Amygdala (tissue), 56 donors: ENCODE data around the gene USB1.

Source experiments
- DNase-seq, 56 donors: peaks; one replicate each; lab custom pipeline; 2025; lab: John Stamatoyannopoulos, UW

Gene USB1

DNA sequence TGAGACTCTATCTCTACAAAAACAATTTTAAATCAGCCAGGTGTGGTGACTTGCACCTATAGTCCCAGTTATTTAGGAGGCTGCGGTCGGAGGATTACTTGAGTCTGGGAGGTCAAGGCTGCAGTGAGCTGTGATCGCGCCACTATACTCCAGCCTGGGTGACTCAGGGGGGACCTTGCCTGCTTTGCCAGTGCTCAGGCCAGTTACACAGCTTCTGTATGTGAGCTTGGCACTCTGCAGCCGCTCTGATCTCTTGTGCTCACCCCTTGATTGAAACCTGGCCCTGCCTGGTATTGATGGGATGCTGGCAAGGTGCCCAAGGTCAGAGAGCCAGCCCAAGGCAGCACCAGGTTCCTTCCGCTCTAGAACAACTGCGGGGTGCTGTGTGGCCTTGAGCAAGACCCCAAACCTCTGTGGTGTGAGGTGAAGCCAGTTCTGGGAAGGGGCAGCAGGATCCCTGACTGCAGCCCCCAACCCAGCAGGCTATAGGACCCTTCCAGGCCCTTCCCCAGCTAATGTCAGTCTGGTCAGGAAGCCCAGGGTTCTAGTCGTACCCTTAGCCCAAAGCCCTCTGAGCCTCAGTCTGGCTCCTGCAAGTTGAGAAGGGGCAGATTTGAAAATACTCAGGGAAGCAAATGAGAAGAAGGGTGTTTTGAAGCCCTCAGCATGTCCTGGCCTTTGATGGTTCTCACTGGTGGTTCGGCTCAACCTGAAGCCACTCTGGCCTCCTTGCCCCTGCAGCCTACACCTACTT lies 43.2 kb downstream of the USB1 start:
- DNase-seq: no peak

DNA sequence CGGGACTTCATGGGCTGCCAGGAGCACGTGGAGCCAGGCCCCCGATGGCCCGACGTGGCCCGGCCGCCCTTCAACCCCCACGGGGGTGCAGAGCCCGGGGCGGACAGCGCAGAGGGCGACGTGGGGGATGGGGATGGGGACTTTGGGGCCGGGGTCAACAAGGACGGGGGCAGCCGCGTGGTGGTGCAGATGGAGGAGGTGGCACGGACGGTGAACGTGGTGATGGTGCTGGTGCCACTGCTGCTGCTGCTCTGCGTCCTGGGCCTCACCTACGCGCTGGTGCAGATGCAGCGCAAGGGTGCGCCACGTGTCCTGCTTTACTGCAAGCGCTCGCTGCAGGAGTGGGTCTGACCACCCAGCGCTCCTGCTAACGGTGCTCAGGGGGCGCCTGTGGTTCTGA lies 43.9 kb downstream of the USB1 start:
- no peak for DNase-seq

DNA sequence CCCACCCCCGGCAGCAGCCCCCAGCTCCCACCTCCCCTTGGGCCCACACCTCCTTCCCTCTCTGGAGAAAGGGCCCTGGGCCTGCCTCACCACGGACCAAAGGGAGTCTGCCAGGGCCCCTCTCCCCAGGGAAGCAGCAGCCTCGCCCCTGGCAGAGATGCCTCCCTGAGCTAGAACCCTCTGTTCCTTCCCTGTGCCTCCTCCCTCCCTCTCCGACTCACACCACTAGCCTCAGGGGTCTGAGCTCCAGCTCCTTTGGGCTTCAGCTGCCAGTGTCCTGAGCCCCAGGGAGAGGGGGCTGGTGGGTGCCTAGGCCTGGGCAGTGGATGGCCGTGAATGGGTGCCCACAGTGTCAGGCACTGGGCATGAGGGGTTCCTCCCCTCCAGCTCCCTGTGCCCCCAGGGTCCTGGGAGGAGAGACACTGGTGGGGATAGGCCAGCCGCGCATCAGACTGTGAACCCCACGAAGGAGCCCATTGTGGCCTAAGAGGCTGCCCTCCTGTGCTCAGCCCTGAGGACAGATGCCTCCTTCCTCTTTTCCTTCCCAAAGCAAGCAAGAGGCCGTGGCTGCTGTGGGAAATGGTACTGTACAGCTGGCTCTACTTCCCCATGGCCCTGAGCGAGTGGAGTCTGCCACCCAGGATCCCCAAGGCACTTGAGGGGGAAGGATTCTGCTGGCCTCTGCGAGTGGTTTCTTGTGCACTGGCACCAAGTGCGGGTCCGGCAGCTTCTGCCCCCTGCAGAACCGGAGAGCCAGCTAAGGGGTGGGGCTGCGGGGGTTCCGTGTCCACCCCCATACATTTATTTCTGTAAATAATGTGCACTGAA lies 45.1 kb downstream of the USB1 start:
- no peak for DNase-seq

DNA sequence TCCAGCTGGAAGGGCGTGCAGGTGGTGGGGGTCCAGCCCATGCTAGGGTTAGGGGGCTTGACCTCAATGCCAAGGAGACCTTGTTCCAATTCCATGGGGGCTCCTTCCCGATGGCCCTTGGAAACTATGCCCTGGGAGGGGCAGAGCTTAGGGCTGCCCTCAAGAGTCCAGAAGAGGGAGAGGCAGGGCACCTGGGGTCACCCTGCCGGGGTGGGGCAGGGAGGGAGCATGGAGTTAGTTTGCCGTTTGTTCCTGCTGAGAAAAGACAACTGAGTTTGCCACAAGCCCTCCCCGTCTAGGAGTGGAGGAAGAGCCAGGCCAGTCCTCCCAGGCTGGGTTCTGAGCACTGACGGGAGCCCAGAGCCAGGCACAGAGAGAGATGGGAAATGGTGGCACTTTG lies 45.7 kb downstream of the USB1 start:
- no peak for DNase-seq

DNA sequence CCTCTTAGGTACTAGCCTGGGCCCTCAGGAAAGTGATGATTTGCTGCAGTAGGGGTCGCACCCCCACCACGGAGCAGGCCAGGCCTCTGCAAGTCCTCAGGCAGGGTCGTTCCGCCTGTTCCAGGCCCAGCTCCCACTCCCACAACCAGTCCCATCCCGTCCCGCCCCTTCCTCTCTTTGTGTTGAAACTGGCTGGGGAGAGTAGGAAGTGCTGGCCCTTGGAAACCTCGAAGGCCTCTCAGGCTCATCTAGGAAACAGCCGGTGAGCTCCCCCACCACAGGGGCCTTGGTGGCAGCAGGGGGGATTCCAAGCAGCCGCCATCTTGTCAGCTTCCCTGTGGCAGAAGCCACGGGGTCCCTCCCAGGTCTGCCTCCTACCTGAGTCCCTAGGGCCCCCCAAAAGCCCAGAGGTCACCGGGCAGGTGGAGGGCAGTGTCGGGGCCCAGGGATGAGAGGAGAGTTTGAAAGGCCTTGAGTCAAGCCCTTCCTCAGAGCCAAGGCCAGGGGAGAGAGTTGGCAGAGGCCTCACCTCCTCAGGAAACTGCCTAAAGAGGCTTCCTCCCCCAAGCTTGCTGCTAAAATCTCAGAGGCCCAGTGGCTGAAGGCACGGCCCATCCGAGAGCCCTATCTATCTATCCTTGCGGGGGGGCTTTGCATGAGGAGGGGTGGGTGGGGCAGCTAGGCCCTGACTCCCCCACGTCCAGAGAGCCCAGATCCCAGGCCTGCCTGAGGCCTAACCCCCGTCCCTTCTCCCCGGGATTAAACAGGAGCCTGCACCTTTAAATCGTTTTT lies 46.5 kb downstream of the USB1 start:
- DNase-seq: no peak

DNA sequence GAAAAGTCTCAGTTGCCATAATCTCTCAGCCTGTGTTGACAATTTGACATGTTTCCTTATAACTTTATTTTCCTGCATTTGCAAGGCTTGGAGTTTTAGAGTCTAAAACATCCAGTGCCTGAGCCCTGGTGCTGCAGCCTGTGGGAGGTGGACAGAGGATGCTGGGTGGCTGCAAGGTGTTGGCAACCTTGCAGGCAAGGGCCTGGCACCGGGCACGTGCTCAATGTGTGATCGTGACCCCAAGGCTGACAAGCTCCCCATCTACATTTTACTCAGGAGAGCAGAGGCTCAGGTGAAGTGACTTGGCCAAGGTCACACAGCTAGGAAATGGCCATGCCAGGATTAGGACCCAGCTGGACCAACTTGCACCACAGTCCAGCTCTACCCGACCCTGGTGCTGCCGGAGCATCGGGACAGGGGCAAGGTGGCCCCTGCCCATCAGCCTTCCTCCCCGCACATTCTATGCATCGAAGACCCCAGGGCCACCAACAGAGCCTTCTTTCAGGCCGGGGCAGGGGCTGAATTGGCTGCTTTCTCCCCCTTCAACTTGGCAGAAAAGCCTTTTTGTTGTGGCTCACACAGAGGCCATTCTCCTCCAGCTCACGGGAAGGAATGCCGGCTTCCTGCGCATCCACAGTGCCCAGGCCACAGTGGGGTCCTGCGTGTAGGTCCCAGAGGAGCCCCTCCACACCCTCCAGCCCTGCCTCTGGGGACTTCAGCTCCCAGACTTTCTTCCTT lies 47.5 kb downstream of the USB1 start:
- DNase-seq: no peak

DNA sequence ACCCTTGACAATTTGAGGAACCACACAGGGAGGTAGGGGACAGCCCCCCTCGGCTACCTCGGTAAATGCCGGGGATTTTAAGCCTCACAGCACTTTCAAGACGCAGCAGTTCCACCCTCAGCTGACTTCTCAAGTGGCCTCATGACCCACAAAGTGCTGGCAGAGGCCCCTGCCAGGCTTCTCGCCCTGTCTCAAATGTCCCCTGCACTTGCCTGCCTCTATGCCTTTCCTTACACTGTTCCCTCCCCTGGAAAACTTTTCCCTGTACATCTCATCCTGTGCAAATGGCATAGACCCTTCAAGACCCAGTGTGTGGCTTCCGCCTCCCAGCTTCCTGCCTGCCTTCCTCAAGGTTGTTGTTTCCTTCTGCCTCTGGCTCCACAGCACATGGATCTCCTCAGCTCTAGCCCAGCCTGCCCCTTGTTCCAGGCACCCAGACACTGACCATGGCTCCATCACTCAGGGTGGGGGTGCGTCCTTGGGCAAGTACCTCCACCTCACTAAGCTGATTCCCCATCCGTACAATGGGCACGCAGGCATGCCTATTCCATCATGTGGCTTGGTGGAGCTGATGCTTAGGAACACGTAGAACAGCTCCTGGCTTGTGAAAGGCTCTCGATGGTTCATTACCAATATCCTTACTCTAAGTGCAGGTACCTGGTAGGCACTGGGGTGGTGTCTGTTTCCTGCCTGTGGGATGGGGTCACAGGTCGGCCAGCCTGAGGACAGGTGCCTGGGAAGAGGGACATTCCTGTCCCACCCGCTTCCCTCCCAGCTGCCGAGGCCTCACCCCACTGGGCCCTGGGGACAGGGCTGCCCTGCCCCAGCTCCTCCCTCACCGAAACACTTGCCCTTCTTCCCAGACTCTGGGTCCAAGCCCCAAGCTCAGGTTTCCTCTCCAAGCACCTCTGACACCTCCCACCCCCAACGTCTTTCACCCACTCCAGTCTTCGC lies 48.3 kb downstream of the USB1 start:
- DNase-seq: no peak

DNA sequence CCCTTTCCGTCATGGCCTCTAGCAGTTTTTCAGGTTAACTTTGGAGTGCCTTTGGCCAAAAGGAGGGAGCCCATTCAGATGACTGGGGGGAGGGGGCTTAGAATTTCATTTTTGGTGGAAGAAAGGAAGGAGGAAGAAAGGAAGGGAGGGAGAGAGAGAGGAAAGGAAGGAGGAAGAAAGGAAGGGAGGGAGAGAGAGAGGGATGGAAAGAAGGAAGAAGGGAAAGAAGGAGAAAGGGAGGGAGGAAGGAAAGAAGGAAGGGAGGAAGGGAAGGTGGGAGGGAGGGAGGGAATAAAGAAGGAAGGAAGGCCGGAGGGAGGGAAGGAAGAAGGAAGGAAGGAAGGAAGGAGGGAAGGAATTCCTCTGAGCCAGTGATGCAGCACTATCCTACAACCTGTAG lies 50.1 kb downstream of the USB1 start:
- no peak for DNase-seq

DNA sequence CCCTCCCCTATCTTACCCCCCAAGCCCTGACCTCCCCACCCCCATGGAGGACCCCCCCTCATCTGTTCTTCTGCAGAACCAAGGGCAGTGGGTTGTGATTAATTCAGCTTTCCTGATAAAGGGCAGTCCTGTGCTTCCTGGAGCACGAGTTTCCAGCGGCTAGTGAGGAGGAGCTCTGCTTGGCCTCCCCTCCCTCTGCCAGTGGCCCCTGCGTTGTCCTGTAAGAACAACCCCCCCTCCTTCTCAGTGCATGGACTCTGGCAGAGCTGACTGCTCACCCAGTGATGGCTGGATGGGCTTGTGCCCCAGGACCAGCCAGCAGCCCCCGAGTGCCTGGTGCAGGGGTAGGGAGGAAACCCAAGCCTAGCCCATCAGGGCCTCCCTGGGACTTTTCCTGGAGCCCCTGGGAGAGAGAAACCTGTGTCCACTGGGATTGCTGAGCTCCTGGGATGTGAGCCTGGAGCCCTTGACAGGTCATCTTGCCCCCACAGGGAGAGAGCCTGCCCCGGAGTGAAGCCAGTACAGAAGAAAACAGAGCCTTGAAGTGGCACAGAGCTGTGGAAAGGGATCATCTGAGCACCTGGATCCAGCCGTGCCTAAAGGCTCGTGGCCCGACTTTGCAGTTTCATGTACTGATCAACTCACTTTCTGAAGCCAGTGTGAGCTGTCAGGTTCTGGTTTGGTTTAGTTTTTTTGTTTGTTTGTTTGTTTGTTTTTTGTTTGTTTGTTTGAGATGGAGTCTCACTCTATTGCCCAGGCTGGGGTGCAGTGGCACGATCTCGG lies 50.8 kb downstream of the USB1 start:
- no peak for DNase-seq

DNA sequence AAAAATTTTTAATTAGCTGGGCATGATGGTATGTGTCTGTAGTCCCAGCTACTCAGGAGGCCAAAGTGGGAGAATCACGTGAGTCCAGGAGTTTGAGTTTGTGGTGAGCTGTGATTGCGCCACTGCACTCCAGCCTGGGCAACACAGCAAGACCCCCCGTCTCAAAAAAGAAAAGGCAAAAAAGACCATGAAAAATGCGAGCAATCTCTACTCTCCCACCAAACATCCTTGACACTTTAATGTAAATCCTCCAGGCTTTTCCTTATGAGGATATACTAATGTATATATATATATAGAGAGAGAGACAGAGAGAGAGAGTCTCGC lies 52.4 kb downstream of the USB1 start:
- no peak for DNase-seq

DNA sequence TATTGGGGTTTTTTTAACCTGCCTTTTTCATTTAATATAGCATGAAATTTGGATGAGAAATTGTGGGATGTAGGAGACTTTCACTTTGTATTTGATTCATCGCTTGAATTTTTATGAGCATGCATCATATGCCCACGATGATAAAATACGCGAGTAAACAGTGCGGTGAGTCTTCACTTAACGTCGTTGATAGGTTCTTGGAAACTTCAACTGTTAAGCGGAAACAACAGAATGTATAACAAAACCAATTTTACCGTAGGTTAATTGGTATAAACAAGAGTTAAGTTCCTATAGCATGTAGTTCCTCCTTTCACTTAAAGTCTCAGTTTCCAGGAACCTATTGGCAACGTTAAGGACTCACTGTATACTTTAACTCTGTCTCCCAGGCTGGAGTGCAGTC lies 53.1 kb downstream of the USB1 start:
- DNase-seq: no peak

DNA sequence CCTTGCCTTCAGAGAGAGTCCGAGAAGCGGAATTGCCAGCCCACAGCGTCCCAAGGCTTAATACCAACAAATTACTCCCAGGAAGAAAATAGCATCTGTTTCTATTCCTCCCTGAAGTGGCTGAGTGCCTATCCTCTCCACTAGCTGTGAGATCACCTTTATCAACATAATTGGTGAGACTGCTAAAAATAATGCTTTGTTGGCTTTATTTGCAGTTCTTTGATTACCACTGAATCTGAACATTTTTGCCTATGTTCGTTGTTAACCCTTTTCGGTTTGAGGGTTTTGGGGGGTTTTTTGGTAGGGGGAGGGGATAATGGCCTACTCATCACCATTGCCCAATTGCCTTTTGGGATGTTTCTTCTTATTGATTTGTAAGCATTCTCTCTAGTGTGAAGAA lies 55.4 kb downstream of the USB1 start:
- DNase-seq: peak in 1 of 56 donors; percentile 26

DNA sequence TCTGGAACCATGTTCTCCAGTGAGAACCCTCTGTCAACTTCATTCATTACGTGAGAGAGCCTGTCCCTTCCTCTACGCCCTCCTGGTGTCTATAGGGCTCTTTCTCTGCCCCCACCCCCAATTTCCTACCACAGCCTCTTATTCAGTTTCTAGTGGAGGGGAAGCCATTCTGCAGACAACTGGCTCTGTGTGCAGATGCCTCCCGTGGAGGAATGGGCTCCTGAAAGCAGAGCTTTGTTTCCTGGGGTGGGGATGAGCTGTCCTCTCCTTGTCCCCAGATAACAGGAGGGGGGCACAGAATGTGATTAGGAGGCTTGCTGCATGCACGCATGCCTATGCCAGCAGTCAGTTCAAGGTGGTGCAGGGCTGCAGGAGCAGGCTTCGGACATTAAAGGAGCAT lies 55.9 kb downstream of the USB1 start:
- DNase-seq: no peak

DNA sequence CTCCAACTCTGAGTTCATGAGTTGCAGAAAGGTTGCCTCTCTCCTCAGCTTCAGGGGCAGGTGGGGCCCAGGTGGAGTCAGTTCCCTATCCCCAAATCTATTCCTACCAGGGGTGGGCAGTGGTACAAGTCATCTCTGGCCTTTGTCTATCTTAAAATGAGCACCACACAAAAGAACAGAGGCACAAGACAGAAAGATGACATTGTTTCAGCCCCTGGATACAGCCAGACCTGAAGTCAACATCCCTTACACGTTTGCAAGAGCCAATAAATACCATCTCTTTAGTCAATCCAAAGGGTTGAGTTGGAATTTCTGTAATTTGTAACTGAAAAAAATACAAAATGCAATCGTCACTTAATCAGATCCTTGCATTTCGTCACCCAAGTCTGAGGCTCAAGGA lies 56.6 kb downstream of the USB1 start:
- no peak for DNase-seq

DNA sequence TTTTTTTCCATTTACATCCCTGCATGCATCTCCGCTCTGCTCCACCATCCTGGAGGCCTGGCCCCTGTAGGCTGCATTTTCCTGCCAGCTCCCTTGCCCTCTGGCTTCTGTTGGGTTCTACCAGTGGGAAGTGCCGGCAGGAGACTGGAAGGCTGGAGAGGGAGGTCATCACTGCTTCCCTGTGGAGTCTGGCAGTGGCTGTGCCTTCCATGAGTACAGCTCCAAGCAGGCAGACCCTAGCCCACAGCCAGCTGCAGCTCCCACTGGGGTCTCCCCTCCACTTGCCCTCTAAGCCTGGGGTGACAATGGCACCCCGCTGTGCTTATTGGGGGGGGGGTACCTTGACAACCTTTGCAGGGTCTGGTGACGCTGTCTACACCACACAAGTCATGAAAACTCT lies 61.6 kb downstream of the USB1 start:
- DNase-seq: no peak

DNA sequence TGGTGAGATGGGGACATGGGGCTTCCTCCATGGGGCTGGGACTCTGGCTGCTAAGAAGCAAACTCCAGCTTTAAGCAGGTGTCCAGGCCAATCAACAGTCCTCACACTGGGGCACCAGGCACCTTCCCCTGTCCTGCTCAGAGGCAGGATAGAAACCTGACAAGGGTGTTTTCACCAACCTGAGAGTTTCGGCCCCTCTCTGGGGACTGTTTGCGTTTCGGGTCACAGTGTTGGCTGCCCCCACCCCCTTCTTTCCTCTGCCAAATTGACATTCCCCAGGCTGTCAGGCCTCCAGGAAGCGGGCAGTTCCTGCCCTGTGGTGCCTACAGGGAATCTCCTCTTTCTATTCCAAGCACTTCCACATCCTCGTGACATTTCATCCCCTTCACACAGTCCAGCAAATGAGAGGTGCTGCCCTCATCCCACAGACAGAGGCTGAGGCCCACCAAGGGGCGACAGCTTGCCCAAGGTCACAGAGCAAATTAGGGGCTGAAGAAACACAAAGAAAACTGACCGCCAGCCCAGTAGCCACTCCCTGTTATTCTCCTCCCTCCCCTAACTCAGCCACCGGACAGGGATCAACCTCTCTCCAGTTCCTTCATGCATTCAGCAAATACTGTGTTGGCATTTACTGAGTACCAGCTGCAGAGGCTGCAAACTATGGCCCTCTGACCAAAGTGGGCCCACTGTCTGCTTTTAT lies 62.3 kb downstream of the USB1 start:
- no peak for DNase-seq

DNA sequence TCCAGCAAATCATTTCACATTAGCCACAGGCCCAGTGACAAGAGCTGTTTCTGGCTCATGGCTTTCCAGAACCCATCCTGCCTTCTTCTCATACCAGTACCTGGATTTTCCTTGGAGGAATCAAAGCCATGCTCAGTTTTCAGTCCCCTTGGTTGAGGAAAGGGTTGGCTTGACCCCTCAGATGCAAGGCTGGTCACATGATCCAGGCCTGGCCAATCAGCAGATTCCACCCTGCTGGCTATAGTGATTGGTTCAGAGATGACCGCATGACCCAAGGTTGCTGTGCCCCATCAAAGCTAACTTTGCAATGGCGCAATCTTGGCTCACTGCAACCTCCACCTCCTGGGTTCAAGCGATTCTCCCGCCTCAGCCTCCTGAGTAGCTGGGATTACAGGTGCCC lies 69.4 kb downstream of the USB1 start:
- no peak for DNase-seq
